ENCODE measurements around the gene UACA.

DNA sequence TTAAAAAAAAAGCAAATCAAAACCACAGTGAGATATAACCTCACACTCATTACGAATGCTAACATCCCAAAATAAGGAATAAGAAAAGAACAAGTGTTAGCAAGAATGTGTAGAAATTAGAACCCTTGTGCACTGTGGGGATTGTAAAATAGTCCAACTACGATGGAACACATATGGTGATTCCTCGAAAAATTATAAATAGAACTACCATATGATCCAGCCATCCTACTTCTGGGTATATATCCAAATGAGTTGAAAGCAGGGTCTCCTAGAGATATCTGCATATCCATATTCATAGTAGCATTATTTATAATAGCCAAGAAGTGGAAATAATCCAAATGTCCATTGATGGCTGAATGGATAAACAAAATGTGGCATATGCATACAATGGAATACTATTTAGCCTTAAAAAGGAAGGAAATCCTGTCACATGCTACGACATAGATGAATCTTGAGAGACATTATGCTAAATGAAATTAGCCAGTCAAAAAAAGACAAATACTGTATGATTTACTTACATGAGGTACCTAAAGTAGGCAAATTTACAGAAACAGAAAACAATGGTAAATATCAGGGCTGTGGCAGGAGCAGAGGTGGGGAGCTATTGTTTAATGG is 55.6 kb downstream of the UACA start:
- TF ChIP-seq POLR2AphosphoS5 (IDR thresholded peaks at IDR 0.05) (no peak), POLR2A (IDR thresholded peaks at IDR 0.05) (no peak), CTCF (IDR thresholded peaks at IDR 0.05) (no peak)
